ENCODE results near the gene SCTR.

Gene SCTR

DNA sequence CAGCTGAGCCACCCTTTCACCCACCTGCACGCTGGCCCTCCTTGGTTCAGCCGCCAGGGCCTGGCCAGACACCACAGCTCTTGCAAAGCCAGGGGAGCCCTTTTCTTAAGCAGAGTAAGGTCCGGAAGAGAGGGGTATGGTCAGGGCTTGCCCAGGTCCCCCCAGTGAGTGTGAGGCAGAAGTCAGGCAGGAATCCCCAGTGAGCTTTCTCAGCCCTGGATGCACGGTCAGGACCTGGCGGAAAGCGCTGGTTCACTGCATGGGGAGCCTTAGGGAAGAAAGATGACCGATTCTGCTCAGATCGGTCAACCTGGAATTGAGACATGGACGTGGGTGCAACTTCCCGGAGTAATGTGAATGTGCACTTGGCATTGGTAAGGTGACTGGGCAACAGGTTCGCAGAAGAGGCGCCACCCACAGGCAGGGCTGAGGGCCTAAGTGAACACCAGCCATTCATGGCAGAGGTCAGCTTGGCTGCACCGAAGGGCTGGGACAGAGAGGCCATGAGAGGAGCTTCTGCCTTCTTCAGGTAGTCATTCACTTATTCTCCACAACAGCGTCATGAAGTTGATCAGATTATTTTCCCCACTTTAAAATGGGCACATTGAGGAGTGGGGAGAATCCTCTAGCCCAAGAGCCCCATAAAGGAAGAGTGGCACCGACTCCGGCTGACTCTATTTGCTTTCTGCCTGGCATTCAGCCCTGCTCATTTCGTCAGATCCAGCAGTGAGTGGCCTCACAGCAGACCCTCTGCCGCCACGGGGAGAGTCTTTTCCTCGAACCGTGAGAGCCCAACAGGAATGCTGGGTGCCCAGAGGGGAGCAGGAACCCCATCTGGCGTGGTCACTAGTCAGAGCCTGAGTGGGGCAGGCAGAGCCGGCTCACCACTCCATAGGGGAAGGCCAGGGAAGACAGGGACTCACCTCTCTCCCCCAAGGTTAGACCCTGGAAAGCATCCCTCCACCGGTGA, 35.8 kb downstream of the SCTR start:
- Histone ChIP-seq H3K4me3 (ENCODE audit: low read length) (no peak overlapping the region), H3K27ac (ENCODE audit: low read length) (no peak overlapping the region), H3K27me3 (ENCODE audit: control insufficient read depth, insufficient read depth, low read length) (no peaks in the 10 kb centered on the region), H3K4me1 (ENCODE audit: control insufficient read depth, insufficient read depth, low read length) (peaks cover 3% of the 10 kb centered on the region; the same call in 1 of the 2 replicates), H3K36me3 (ENCODE audit: control insufficient read depth, insufficient read depth, low read length) (no peaks in the 10 kb centered on the region), H3K9me3 (ENCODE audit: control insufficient read depth, insufficient read depth, low read length) (no peaks in the 10 kb centered on the region)
- no CpG with 5 or more reads among the region's 24 CpGs for WGBS (ENCODE audit: insufficient coverage, insufficient read length)
- no peak for DNase-seq (ENCODE audit: low read depth, low spot score)

- no peak for DNase-seq (ENCODE audit: low read depth, low spot score)
- no CpG with 5 or more reads among the region's 9 CpGs for WGBS (ENCODE audit: insufficient coverage, insufficient read length)
- Histone ChIP-seq H3K4me1 (ENCODE audit: control insufficient read depth, insufficient read depth, low read length) (peaks cover 3% of the 10 kb centered on the region), H3K9me3 (ENCODE audit: control insufficient read depth, insufficient read depth, low read length) (no peaks in the 10 kb centered on the region), H3K4me3 (ENCODE audit: low read length) (no peak overlapping the region), H3K36me3 (ENCODE audit: control insufficient read depth, insufficient read depth, low read length) (no peaks in the 10 kb centered on the region), H3K27ac (ENCODE audit: low read length) (no peak overlapping the region), H3K27me3 (ENCODE audit: control insufficient read depth, insufficient read depth, low read length) (no peaks in the 10 kb centered on the region)
Observed at GRCh38 chr2:119487434-119488244, 36.6 kb downstream of the SCTR start.

DNA sequence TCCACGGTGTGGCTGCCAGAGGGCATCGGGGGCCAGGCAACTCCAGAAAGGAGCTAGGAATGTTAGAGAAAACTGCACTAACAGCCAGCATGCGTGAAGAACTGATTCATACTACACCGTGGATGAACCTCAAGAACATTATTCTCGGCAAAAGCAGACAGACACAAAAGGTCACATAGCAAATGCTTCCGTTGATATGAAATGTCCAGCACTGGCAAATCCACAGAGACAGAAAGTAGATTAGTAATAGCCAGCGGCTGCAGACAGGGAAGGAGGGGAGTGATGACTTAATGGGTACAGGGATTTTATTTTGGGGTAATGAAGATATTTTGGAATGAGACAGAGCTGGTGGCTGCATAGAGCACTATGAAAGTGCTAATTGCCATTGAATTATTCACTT, 37.4 kb downstream of the SCTR start:
- no peak for DNase-seq (ENCODE audit: low read depth, low spot score)
- no peak overlapping the region for H3K27ac ChIP-seq (ENCODE audit: low read length)
- no CpG with 5 or more reads among the region's 7 CpGs for WGBS (ENCODE audit: insufficient coverage, insufficient read length)
- H3K27me3 ChIP-seq (ENCODE audit: control insufficient read depth, insufficient read depth, low read length), result no peaks in the 10 kb centered on the region
- H3K36me3 ChIP-seq (ENCODE audit: control insufficient read depth, insufficient read depth, low read length), result no peaks in the 10 kb centered on the region
- H3K4me1 ChIP-seq (ENCODE audit: control insufficient read depth, insufficient read depth, low read length), result peaks cover 1% of the 10 kb centered on the region
- no peak overlapping the region for H3K4me3 ChIP-seq (ENCODE audit: low read length)
- H3K9me3 ChIP-seq (ENCODE audit: control insufficient read depth, insufficient read depth, low read length), result no peaks in the 10 kb centered on the region

- H3K4me1 ChIP-seq (ENCODE audit: control insufficient read depth, insufficient read depth, low read length), result no peaks in the 10 kb centered on the region; the same call in 1 of the 2 replicates
- no peak for DNase-seq (ENCODE audit: low read depth, low spot score)
- no peaks in the 10 kb centered on the region for H3K36me3 ChIP-seq (ENCODE audit: control insufficient read depth, insufficient read depth, low read length)
- H3K9me3 ChIP-seq (ENCODE audit: control insufficient read depth, insufficient read depth, low read length), result no peaks in the 10 kb centered on the region
- H3K27me3 ChIP-seq (ENCODE audit: control insufficient read depth, insufficient read depth, low read length), result no peaks in the 10 kb centered on the region
- H3K27ac ChIP-seq (ENCODE audit: low read length), result no peak overlapping the region
- H3K4me3 ChIP-seq (ENCODE audit: low read length), result no peak overlapping the region
- no CpG with 5 or more reads among the region's 10 CpGs for WGBS (ENCODE audit: insufficient coverage, insufficient read length)
Observed at GRCh38 chr2:119486196-119486827, 38.0 kb downstream of the SCTR start.

DNA sequence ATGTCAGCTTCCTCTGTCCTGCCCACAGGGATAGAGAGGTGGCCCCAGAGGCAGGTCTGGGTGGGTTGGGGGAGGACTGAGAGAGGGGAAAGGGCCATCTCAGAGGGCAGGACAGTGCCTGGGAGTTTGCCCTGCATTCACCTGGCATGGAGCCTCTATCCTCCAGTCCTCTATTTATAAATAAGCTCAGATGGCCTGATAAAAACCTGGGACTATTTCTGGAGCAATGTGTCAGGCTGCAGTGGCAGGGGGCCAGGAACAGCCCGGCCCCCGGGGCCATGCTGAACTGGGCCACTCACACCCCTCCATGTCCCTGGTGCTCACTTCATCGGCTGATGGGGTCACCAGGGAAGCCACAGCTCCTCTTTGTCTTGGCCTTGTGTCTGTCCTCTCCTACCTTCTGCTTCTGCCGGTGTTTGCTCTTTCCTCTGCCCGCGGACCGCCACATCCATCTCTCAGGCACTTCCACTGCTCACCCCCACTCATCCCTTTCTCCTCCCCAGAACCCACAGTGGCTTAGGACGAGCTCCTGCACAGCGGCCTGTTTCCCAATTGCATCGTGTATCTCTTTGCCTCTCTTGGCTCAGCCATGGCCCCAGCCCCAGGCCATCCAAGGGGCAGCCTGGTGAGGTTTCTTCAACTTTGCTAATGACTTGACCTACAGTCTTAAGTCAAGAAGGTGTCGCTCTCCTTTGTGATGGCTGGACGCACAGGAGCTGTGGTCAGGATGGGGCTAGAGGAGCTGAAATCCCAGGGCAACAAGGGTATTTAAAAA, 38.8 kb downstream of the SCTR start:
- DNase-seq (ENCODE audit: low read depth, low spot score), result no peak
- H3K4me3 ChIP-seq (ENCODE audit: low read length), result no peak overlapping the region
- H3K4me1 ChIP-seq (ENCODE audit: control insufficient read depth, insufficient read depth, low read length), result no peaks in the 10 kb centered on the region; the same call in 1 of the 2 replicates

DNA sequence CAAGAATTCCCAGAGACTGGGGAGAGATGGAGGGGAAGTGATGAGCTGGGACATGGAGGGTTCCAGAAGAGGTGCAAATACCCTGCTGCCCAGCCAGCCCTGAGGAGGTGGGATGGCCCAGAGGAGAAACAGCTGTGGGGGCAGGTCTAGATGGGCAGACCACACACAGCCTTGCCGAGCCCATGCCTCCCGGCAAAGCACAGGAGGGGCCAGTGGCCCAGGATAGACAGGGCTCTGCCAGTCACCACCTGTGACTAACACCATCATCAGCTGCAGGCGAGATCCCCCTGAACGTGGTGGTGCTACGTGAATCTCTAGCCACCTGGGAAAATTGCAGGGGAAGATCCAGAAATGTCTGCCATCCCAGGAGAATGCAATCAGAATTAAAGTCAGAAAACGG, 39.4 kb downstream of the SCTR start:
- no peak overlapping the region for H3K4me3 ChIP-seq (ENCODE audit: low read length)
- H3K4me1 ChIP-seq (ENCODE audit: control insufficient read depth, insufficient read depth, low read length), result no peaks in the 10 kb centered on the region; the same call in 1 of the 2 replicates
- no peaks in the 10 kb centered on the region for H3K36me3 ChIP-seq (ENCODE audit: control insufficient read depth, insufficient read depth, low read length)
- H3K27ac ChIP-seq (ENCODE audit: low read length), result no peak overlapping the region
- no peaks in the 10 kb centered on the region for H3K9me3 ChIP-seq (ENCODE audit: control insufficient read depth, insufficient read depth, low read length)
- DNase-seq (ENCODE audit: low read depth, low spot score), result no peak
- WGBS (ENCODE audit: insufficient coverage, insufficient read length), result no CpG with 5 or more reads among the region's 6 CpGs
- H3K27me3 ChIP-seq (ENCODE audit: control insufficient read depth, insufficient read depth, low read length), result no peaks in the 10 kb centered on the region

More for the DNA sequence above, 38.8 kb downstream of the SCTR start:
- H3K9me3 ChIP-seq (ENCODE audit: control insufficient read depth, insufficient read depth, low read length), result no peaks in the 10 kb centered on the region
- H3K27me3 ChIP-seq (ENCODE audit: control insufficient read depth, insufficient read depth, low read length), result no peaks in the 10 kb centered on the region
- no peak overlapping the region for H3K27ac ChIP-seq (ENCODE audit: low read length)
- H3K36me3 ChIP-seq (ENCODE audit: control insufficient read depth, insufficient read depth, low read length), result no peaks in the 10 kb centered on the region
- no CpG with 5 or more reads among the region's 12 CpGs for WGBS (ENCODE audit: insufficient coverage, insufficient read length)

- Histone ChIP-seq H3K36me3 (ENCODE audit: control insufficient read depth, insufficient read depth, low read length) (no peaks in the 10 kb centered on the region), H3K4me3 (ENCODE audit: low read length) (no peak overlapping the region), H3K9me3 (ENCODE audit: control insufficient read depth, insufficient read depth, low read length) (no peaks in the 10 kb centered on the region), H3K4me1 (ENCODE audit: control insufficient read depth, insufficient read depth, low read length) (no peaks in the 10 kb centered on the region; the same call in 1 of the 2 replicates), H3K27ac (ENCODE audit: low read length) (no peak overlapping the region), H3K27me3 (ENCODE audit: control insufficient read depth, insufficient read depth, low read length) (no peaks in the 10 kb centered on the region)
- no peak for DNase-seq (ENCODE audit: low read depth, low spot score)
- no CpG with 5 or more reads among the region's 11 CpGs for WGBS (ENCODE audit: insufficient coverage, insufficient read length)
Observed at GRCh38 chr2:119483896-119484718, 40.2 kb downstream of the SCTR start.

GRCh38 chr2:119483395-119483753, 40.9 kb downstream of the SCTR start:
- H3K4me1 ChIP-seq (ENCODE audit: control insufficient read depth, insufficient read depth, low read length), result no peaks in the 10 kb centered on the region; the same call in 1 of the 2 replicates
- no peaks in the 10 kb centered on the region for H3K9me3 ChIP-seq (ENCODE audit: control insufficient read depth, insufficient read depth, low read length)
- no peak overlapping the region for H3K4me3 ChIP-seq (ENCODE audit: low read length)
- DNase-seq (ENCODE audit: low read depth, low spot score), result no peak
- H3K27ac ChIP-seq (ENCODE audit: low read length), result no peak overlapping the region
- H3K27me3 ChIP-seq (ENCODE audit: control insufficient read depth, insufficient read depth, low read length), result no peaks in the 10 kb centered on the region
- no peaks in the 10 kb centered on the region for H3K36me3 ChIP-seq (ENCODE audit: control insufficient read depth, insufficient read depth, low read length)
- WGBS (ENCODE audit: insufficient coverage, insufficient read length), result no CpG with 5 or more reads among the region's 5 CpGs
